HepG2 (cell line): ENCODE measurements around the gene MARCHF9. TPM values are rescaled to one million over a fixed set of nuclear protein-coding genes. Genes with fewer than 3 reads are reported as not detected.

Source experiments
- ATAD3A ChIP-seq: sonication (generic); formaldehyde crosslinking; IDR thresholded peaks from 2 replicates; pipeline ENCODE4 v1.4.0; 2020; ENCODE audit warnings: missing genetic modification reagents
- CHD4 ChIP-seq: fragments of 200-600 bp; sonication (generic); IDR thresholded peaks from 2 replicates; pipeline ENCODE4 v1.7.0; 2017; ENCODE audit warnings: mild to moderate bottlenecking, low read length, borderline replicate concordance
- GTF3A ChIP-seq: sonication (generic); formaldehyde crosslinking; conservative IDR thresholded peaks from 2 replicates; pipeline ENCODE4 v1.4.0; 2020; ENCODE audit warnings: mild to moderate bottlenecking, missing genetic modification reagents
- HCFC1 ChIP-seq: fragments of 150-350 bp; IDR thresholded peaks from 2 replicates; pipeline ENCODE4 v1.6.1; 2014; ENCODE audit warnings: low read depth, low read length
- HOXA5 ChIP-seq: sonication (generic); formaldehyde crosslinking; IDR thresholded peaks from 2 replicates; pipeline ENCODE4 v1.4.0; 2020; ENCODE audit warnings: missing genetic modification reagents
- KMT2B ChIP-seq: IDR thresholded peaks from 2 replicates; pipeline ENCODE4 v1.6.1; 2016; ENCODE audit warnings: missing genetic modification reagents, missing compliant biosample characterization
- PATZ1 ChIP-seq: sonication (generic); formaldehyde crosslinking; IDR thresholded peaks from 2 replicates; pipeline ENCODE4 v1.4.0; 2020; ENCODE audit warnings: missing genetic modification reagents
- RBFOX2 ChIP-seq: fragments of 200-400 bp; formaldehyde crosslinking; IDR thresholded peaks from 2 replicates; pipeline ENCODE4 v1.6.1; 2017; ENCODE audit warnings: low read depth, mild to moderate bottlenecking, low read length
- REPIN1 ChIP-seq: sonication (generic); formaldehyde crosslinking; IDR thresholded peaks from 2 replicates; pipeline ENCODE4 v1.8.0; 2022; ENCODE audit warnings: missing genetic modification reagents, low read depth, mild to moderate bottlenecking, borderline replicate concordance
- REXO4 ChIP-seq: sonication (generic); formaldehyde crosslinking; IDR thresholded peaks from 2 replicates; pipeline ENCODE4 v1.8.0; 2022; ENCODE audit warnings: missing genetic modification reagents, mild to moderate bottlenecking, borderline replicate concordance
- RNF2 ChIP-seq: fragments of 450-650 bp; conservative IDR thresholded peaks from 2 replicates; pipeline ENCODE4 v1.6.1; 2016; ENCODE audit warnings: low read depth
- SALL2 ChIP-seq: sonication (generic); formaldehyde crosslinking; IDR thresholded peaks from 2 replicates; pipeline ENCODE4 v1.8.1; 2023; ENCODE audit warnings: mild to moderate bottlenecking, missing genetic modification reagents, inconsistent platforms
- SATB2 ChIP-seq: sonication (generic); formaldehyde crosslinking; IDR thresholded peaks from 2 replicates; pipeline ENCODE4 v1.5.0; 2020; ENCODE audit warnings: missing genetic modification reagents
- SRSF1 ChIP-seq: fragments of 200-400 bp; formaldehyde crosslinking; optimal IDR thresholded peaks from 2 replicates; pipeline ENCODE3; 2017; ENCODE audit warnings: mild to moderate bottlenecking, low read depth, low read length, moderate library complexity
- THAP7 ChIP-seq: sonication (generic); formaldehyde crosslinking; IDR thresholded peaks from 2 replicates; pipeline ENCODE4 v1.8.1; 2023; ENCODE audit warnings: mild to moderate bottlenecking, missing genetic modification reagents
- TMF1 ChIP-seq: sonication (generic); formaldehyde crosslinking; IDR thresholded peaks from 2 replicates; pipeline ENCODE4 v1.8.1; 2022; ENCODE audit warnings: low read depth, missing genetic modification reagents
- ZFP91 ChIP-seq: sonication (generic); formaldehyde crosslinking; IDR thresholded peaks from 2 replicates; pipeline ENCODE4 v1.9.0; 2022; ENCODE audit warnings: missing genetic modification reagents, mild to moderate bottlenecking, borderline replicate concordance
- ZNF232 ChIP-seq: sonication (generic); formaldehyde crosslinking; IDR thresholded peaks from 2 replicates; pipeline ENCODE4 v1.4.0; 2020; ENCODE audit warnings: missing genetic modification reagents, borderline replicate concordance
- ZNF264 ChIP-seq: sonication (generic); formaldehyde crosslinking; IDR thresholded peaks from 2 replicates; pipeline ENCODE4 v1.4.0; 2020; ENCODE audit warnings: missing genetic modification reagents
- ZNF280B ChIP-seq: sonication (generic); formaldehyde crosslinking; IDR thresholded peaks from 2 replicates; pipeline ENCODE4 v1.5.0; 2020; ENCODE audit warnings: missing genetic modification reagents, mild to moderate bottlenecking, borderline replicate concordance
- ZNF556 ChIP-seq: sonication (generic); formaldehyde crosslinking; IDR thresholded peaks from 2 replicates; pipeline ENCODE4 v1.4.0; 2020; ENCODE audit warnings: mild to moderate bottlenecking, missing genetic modification reagents, borderline replicate concordance
- ZNF766 ChIP-seq: sonication (generic); formaldehyde crosslinking; IDR thresholded peaks from 2 replicates; pipeline ENCODE4 v1.5.0; 2020; ENCODE audit warnings: missing genetic modification reagents, borderline replicate concordance
- ZNF773 ChIP-seq: sonication (generic); formaldehyde crosslinking; IDR thresholded peaks from 2 replicates; pipeline ENCODE4 v1.4.0; 2020; ENCODE audit warnings: missing genetic modification reagents, borderline replicate concordance
- ZNF780A ChIP-seq: sonication (generic); formaldehyde crosslinking; IDR thresholded peaks from 2 replicates; pipeline ENCODE4 v1.8.0; 2022; ENCODE audit warnings: mild to moderate bottlenecking, missing genetic modification reagents, moderate library complexity
- polyA plus RNA-seq, 8 experiments: library from polyadenylated mRNA; depleted of rRNA in 3 of 8; stranded (reverse) in 7 of 8; unstranded in 1 of 8; fragments of >200 nt; fragmentation: Illumina TruSeq in 4 of 8; extraction: Trizol in 4 of 8; gene quantifications; 2 replicates each; pipeline versions ENCODE4 v1.2.1 to v1.2.3, GENCODE V29; 2011 to 2016; ENCODE audit warnings: low read depth in 4 of 8, missing spikeins in 1 of 8, mixed read lengths in 1 of 8; ENCODE audit not compliant: insufficient read depth in 1 of 8
- total RNA-seq, 5 experiments: library from RNA; depleted of rRNA; stranded (reverse); fragments of >200 nt; fragmentation: Illumina TruSeq; extraction: Trizol; gene quantifications; 2 replicates each; pipeline ENCODE4 v1.2.3, GENCODE V29; 2016; ENCODE audit warnings: low read depth in 1 of 5

The MARCHF9 gene
- total and polyA plus RNA-seq, 2 of the 13 experiments (the other 11 are each of a cell fraction or from before 2014, with no cell fraction given) = 5.7 to 9.6 TPM

- TF ChIP-seq ZNF773 (CRISPR knock-in tag) = peak; percentile 46; the same call in 1 of the 2 replicates
- TF ChIP-seq ATAD3A (CRISPR knock-in tag) = no peak
- TF ChIP-seq ZNF556 (CRISPR knock-in tag) = peak; percentile 69; the same call in 1 of the 2 replicates
- 0 out of 2 replicates have a peak, but pooled peaks have one; percentile 18 for TF ChIP-seq ZFP91 (CRISPR knock-in tag)
- no peak for TF ChIP-seq REPIN1 (CRISPR knock-in tag)
- peak; percentile 45; the same call in 1 of the 2 replicates for TF ChIP-seq ZNF280B (CRISPR knock-in tag)
- TF ChIP-seq RNF2 = no peak
- TF ChIP-seq SATB2 (CRISPR knock-in tag) = no peak
- TF ChIP-seq ZNF780A (CRISPR knock-in tag) = no peak
- TF ChIP-seq HOXA5 (CRISPR knock-in tag) = no peak
- TF ChIP-seq HCFC1 = no peak
- TF ChIP-seq SRSF1 = no peak
- no peak for TF ChIP-seq CHD4
- TF ChIP-seq ZNF766 (CRISPR knock-in tag) = 0 out of 2 replicates have a peak, but pooled peaks have one; percentile 43
- TF ChIP-seq TMF1 (CRISPR knock-in tag) = no peak
- peak; percentile 62; the same call in 1 of the 2 replicates for TF ChIP-seq PATZ1 (CRISPR knock-in tag)
- peak; percentile 87 for TF ChIP-seq RBFOX2
- no peak for TF ChIP-seq REXO4 (CRISPR knock-in tag)
- no peak for TF ChIP-seq KMT2B (CRISPR knock-in tag)
- no peak for TF ChIP-seq THAP7
- no peak for TF ChIP-seq GTF3A (CRISPR knock-in tag)
- no peak for TF ChIP-seq ZNF264 (CRISPR knock-in tag)
- peak; percentile 66; the same call in 1 of the 2 replicates for TF ChIP-seq ZNF232 (CRISPR knock-in tag)
- TF ChIP-seq SALL2 (CRISPR knock-in tag) = no peak
These were observed 810 bp downstream of the MARCHF9 start (continued) for GRCh38 chr12:57755454-57756372.
